Activated T-cell treated with anti-CD3 and anti-CD28 coated beads, Interleukin-2, amount 50 U/mL, for 1 hour (primary cell): Measurements from ENCODE around the gene EFNA4.
A peak's percentile ranks its signal among the peaks of the same experiment; 100 is the strongest.

Source experiments
- DNase-seq: peaks from one replicate; pipeline ENCODE4 v3.0.0-alpha.2; 2020

Gene EFNA4

GRCh38 chr1:155063550-155064110 is at the start of gene EFNA4:
TSS of gene EFNA4 (plus strand) at chr1:155063740. CDS start at chr1:155063824, 84 bp downstream.
- peak; percentile 80 for DNase-seq

- no peak for DNase-seq
Observed at GRCh38 chr1:155014709-155015508, 48.6 kb upstream of the EFNA4 start.

- no peak for DNase-seq
Observed at GRCh38 chr1:155015527-155016230, 47.9 kb upstream of the EFNA4 start.

GRCh38 chr1:155016231-155016831 is 47.2 kb upstream of the EFNA4 start:
- DNase-seq, result no peak

- peak; percentile 93 for DNase-seq
Observed at GRCh38 chr1:155017041-155017945, 46.2 kb upstream of the EFNA4 start.

- no peak for DNase-seq
Observed at GRCh38 chr1:155017946-155018316, 45.6 kb upstream of the EFNA4 start.

- DNase-seq, result no peak
Observed at GRCh38 chr1:155018617-155019348, 44.8 kb upstream of the EFNA4 start.

- no peak for DNase-seq
Observed at GRCh38 chr1:155019377-155020245, 43.9 kb upstream of the EFNA4 start.

- no peak for DNase-seq
Observed at GRCh38 chr1:155022136-155022926, 41.2 kb upstream of the EFNA4 start.

GRCh38 chr1:155022927-155023236 is 40.7 kb upstream of the EFNA4 start:
- no peak for DNase-seq

GRCh38 chr1:155023627-155024026 is 39.9 kb upstream of the EFNA4 start:
- DNase-seq, result no peak

- no peak for DNase-seq
Observed at GRCh38 chr1:155024315-155024714, 39.2 kb upstream of the EFNA4 start.

GRCh38 chr1:155026154-155026553 is 37.4 kb upstream of the EFNA4 start:
- DNase-seq, result no peak

- DNase-seq, result no peak
Observed at GRCh38 chr1:155026588-155026987, 37.0 kb upstream of the EFNA4 start.

- no peak for DNase-seq
Observed at GRCh38 chr1:155029513-155030242, 33.9 kb upstream of the EFNA4 start.

- DNase-seq, result no peak
Observed at GRCh38 chr1:155030243-155030795, 33.2 kb upstream of the EFNA4 start.

GRCh38 chr1:155030899-155031298 is 32.6 kb upstream of the EFNA4 start:
- DNase-seq, result no peak

GRCh38 chr1:155032886-155033285 is 30.7 kb upstream of the EFNA4 start:
- DNase-seq, result no peak

- DNase-seq, result no peak
Observed at GRCh38 chr1:155033524-155033923, 30.0 kb upstream of the EFNA4 start, which contains the start of the genes DCST1 and DCST2. TSS of gene DCST1 (plus strand) at chr1:155033824. CDS start at chr1:155034037, 213 bp downstream. TSS of gene DCST2 (minus strand) at chr1:155033781. CDS start at chr1:155033701, 80 bp downstream.
